Hepatocyte (in vitro differentiated cells): ENCODE results near the gene MSANTD2. TPM values are rescaled to one million over a fixed set of nuclear protein-coding genes. Genes with fewer than 3 reads are reported as not detected.

ENCODE experiments used
- DNase-seq: peaks from one replicate; pipeline ENCODE4 v3.0.0-alpha.2; 2016; ENCODE audit warnings: low spot score
- H2AFZ ChIP-seq: fragments of 200-600 bp; sonication (generic); 2 replicates; pipeline ENCODE4 v1.6.0; 2016; ENCODE audit warnings: antibody characterized with exemption, mild to moderate bottlenecking
- H3K27ac ChIP-seq: fragments of 200-600 bp; sonication (generic); 2 replicates; pipeline ENCODE4 v1.5.1; 2016; ENCODE audit warnings: mild to moderate bottlenecking
- H3K27me3 ChIP-seq: fragments of 200-600 bp; sonication (generic); 2 replicates; pipeline ENCODE4 v1.6.1; 2016
- H3K36me3 ChIP-seq: fragments of 200-600 bp; sonication (generic); replicated peaks from 2 replicates; pipeline ENCODE4 v1.5.1; 2016; ENCODE audit warnings: low read depth; ENCODE audit not compliant: insufficient read depth
- H3K4me1 ChIP-seq: fragments of 200-600 bp; sonication (generic); 2 replicates; pipeline ENCODE4 v1.5.1; 2016; ENCODE audit warnings: mild to moderate bottlenecking, moderate library complexity; ENCODE audit not compliant: insufficient read depth
- H3K4me2 ChIP-seq: fragments of 200-600 bp; sonication (generic); 2 replicates; pipeline ENCODE4 v1.6.0; 2016
- H3K4me3 ChIP-seq: fragments of 200-600 bp; sonication (generic); 2 replicates; pipeline ENCODE4 v1.5.1; 2016; ENCODE audit warnings: mild to moderate bottlenecking
- H3K79me2 ChIP-seq: fragments of 200-600 bp; sonication (generic); 2 replicates; pipeline ENCODE4 v1.6.0; 2017; ENCODE audit warnings: mild to moderate bottlenecking
- H3K9me2 ChIP-seq: fragments of 200-600 bp; sonication (generic); replicated peaks from 2 replicates; pipeline ENCODE4 v1.6.0; 2017; ENCODE audit warnings: mild to moderate bottlenecking; ENCODE audit not compliant: insufficient read depth
- H3K9me3 ChIP-seq: fragments of 200-600 bp; sonication (generic); 2 replicates; pipeline ENCODE4 v1.5.1; 2016; ENCODE audit warnings: low read depth, mild to moderate bottlenecking
- H4K20me1 ChIP-seq: fragments of 200-600 bp; sonication (generic); 2 replicates; pipeline ENCODE4 v1.6.0; 2016; ENCODE audit warnings: mild to moderate bottlenecking; ENCODE audit not compliant: insufficient read depth, poor library complexity, severe bottlenecking
- EZH2 ChIP-seq: fragments of 200-600 bp; sonication (generic); IDR thresholded peaks from 2 replicates; pipeline ENCODE4 v1.6.1; 2016; ENCODE audit warnings: antibody characterized with exemption, mild to moderate bottlenecking, borderline replicate concordance
- EZH2phosphoT487 ChIP-seq: fragments of 200-600 bp; sonication (generic); IDR thresholded peaks from one replicate; pipeline ENCODE4 v1.6.1; 2018; ENCODE audit warnings: antibody characterized with exemption, mild to moderate bottlenecking, low read depth, moderate library complexity; ENCODE audit not compliant: unreplicated experiment, severe bottlenecking
- WGBS: methylation state at CpG from one replicate; pipeline ENCODE4 v1.1.6; 2016; ENCODE audit warnings: low lambda C conversion rate; ENCODE audit errors: missing lambda C conversion rate; 5-methylcytosine and 5-hydroxymethylcytosine counted together
- polyA plus RNA-seq: library from polyadenylated mRNA; unstranded; fragments of >200 nt; fragmentation: Nextera tagmentation; extraction: Ambion mirVana; gene quantifications from 2 replicates; pipeline ENCODE4 v1.2.1, GENCODE V29; 2016
- total RNA-seq: library from RNA; depleted of rRNA; stranded (reverse); fragments of >200 nt; gene quantifications from 2 replicates; pipeline ENCODE4 v1.2.3, GENCODE V29; 2014
- TF ChIP-seq, protein P1 (sequence below): fragments of 200-600 bp; sonication (generic); IDR thresholded peaks from 2 replicates; pipeline ENCODE4 v1.5.1; 2016; ENCODE audit warnings: antibody characterized with exemption, mild to moderate bottlenecking; ENCODE audit not compliant: poor library complexity

The MSANTD2 gene
- total and polyA plus RNA-seq, 2 experiments from 2014 or later: 11.2 to 18.3 TPM

DNA sequence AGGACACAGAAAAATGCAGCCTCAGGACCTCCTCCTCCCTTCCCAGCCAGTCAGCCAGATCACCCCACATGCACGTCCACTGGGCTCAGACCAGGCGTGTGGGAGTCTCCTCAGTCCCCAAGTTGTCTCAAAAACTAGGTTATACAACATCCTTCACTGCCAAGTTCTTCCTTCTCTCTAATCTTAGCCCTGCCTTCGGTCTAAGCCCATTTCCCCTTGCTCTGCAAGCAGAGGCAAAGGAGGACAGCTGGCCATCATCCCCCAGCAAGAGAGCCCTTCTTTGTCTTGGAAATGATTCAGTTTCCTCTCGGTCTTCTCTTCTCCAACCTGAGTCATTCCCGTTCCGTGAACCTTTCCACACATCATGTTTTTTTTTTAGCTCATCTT is 74.5 kb downstream of the MSANTD2 start:
- Histone ChIP-seq H4K20me1 (no peaks in the 10 kb centered on the region), H3K79me2 (no peaks in the 10 kb centered on the region), H3K4me1 (peaks cover 5% of the 10 kb centered on the region), H3K27ac (no peak overlapping the region), H3K4me2 (no peak overlapping the region), H2AFZ (no peak overlapping the region), H3K36me3 (no peaks in the 10 kb centered on the region), H3K9me3 (no peaks in the 10 kb centered on the region), H3K9me2 (no peaks in the 10 kb centered on the region), H3K4me3 (no peak overlapping the region), H3K27me3 (peaks cover 42% of the 10 kb centered on the region)
- TF ChIP-seq, protein P1, sequence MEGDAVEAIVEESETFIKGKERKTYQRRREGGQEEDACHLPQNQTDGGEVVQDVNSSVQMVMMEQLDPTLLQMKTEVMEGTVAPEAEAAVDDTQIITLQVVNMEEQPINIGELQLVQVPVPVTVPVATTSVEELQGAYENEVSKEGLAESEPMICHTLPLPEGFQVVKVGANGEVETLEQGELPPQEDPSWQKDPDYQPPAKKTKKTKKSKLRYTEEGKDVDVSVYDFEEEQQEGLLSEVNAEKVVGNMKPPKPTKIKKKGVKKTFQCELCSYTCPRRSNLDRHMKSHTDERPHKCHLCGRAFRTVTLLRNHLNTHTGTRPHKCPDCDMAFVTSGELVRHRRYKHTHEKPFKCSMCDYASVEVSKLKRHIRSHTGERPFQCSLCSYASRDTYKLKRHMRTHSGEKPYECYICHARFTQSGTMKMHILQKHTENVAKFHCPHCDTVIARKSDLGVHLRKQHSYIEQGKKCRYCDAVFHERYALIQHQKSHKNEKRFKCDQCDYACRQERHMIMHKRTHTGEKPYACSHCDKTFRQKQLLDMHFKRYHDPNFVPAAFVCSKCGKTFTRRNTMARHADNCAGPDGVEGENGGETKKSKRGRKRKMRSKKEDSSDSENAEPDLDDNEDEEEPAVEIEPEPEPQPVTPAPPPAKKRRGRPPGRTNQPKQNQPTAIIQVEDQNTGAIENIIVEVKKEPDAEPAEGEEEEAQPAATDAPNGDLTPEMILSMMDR: no peak
- no peak for TF ChIP-seq EZH2
- no peak for DNase-seq
- 60% methylated on average over 6 of the region's 6 CpGs for WGBS

DNA sequence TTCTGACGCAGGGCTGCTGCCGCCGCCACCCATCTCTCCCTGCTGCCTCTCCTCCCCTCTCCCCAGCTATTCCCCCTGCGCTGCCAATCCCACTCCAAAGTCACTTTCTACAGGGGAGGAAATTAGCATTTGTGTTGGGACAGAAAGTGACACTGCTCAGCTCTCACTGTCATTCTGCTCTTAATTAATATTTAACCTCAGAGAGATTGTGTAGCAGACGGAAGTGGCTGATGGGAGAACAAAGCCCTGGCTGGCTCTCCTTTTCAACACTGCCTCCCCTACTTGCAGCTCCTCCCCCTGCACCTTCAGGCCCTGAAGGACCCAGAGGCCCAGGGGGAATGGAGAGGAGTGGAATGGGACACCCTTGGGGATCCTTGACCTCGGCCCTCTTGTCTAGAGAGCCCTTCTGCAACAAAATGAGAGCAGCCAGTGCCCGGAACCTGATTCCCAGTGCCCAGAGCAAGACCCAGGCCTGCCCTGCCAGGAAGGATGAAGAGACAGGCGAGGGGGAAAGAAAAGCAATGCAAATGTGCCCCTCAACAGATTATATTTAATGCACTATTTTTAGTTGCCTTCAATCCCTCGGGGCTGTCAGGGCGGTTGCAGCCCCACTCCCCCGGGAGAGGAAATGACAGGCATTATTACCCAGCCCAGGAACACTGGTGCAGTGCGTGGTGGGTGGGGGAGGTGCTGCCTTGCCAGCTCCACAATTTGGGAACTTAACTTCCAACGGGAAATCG is 75.1 kb downstream of the MSANTD2 start:
- Histone ChIP-seq H3K9me3 (no peaks in the 10 kb centered on the region), H3K9me2 (no peaks in the 10 kb centered on the region), H3K79me2 (no peaks in the 10 kb centered on the region), H3K27me3 (peaks cover 48% of the 10 kb centered on the region), H2AFZ (no peak overlapping the region), H3K27ac (peak overlapping the region; percentile 66), H4K20me1 (no peaks in the 10 kb centered on the region), H3K4me2 (peak overlapping the region; percentile 52), H3K4me1 (peaks cover 5% of the 10 kb centered on the region), H3K36me3 (no peaks in the 10 kb centered on the region), H3K4me3 (no peak overlapping the region)
- 32% methylated on average over 14 of the region's 14 CpGs for WGBS
- no peak for TF ChIP-seq EZH2phosphoT487
- TF ChIP-seq, protein P1: no peak
- TF ChIP-seq EZH2: no peak
- DNase-seq: peak; percentile 62

DNA sequence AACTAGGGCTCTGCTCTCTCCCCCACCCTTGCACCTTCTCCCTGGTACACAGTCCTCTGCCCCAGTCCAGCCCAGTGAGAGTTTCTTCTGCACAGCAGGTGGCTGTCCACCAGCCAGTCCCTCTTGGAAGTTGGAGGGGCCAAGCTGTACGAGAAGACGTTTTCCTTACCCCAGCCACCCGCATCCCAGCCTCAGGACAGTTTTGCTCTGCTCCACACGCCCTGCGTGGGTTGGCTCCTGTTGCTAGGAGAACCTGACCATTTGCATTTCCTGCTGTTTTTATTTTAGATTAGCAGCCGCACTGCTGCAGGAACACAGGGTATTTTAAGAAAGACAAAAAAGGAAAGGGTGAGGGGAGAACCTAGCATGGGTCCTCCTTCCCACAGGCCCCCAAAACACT is 78.0 kb downstream of the MSANTD2 start:
- TF ChIP-seq EZH2: no peak
- no peak for TF ChIP-seq EZH2phosphoT487
- TF ChIP-seq, protein P1: no peak
- peaks cover 16% of the 10 kb centered on the region for H3K4me1 ChIP-seq
- no peaks in the 10 kb centered on the region for H3K9me2 ChIP-seq
- no peak overlapping the region for H2AFZ ChIP-seq
- no peak for DNase-seq
- no peaks in the 10 kb centered on the region for H3K9me3 ChIP-seq
- no peak overlapping the region for H3K27ac ChIP-seq
- no peaks in the 10 kb centered on the region for H3K79me2 ChIP-seq
- WGBS: 68% methylated on average over 6 of the region's 6 CpGs
- H3K36me3 ChIP-seq: no peaks in the 10 kb centered on the region
- no peak overlapping the region for H3K4me2 ChIP-seq
- no peaks in the 10 kb centered on the region for H4K20me1 ChIP-seq
- no peak overlapping the region for H3K4me3 ChIP-seq
- H3K27me3 ChIP-seq: peaks cover 77% of the 10 kb centered on the region
